Stimulated activated CD4-positive, alpha-beta T cell treated with anti-CD3 and anti-CD28 coated beads, Interleukin-12 subunit alpha, Interleukin-12 subunit beta, amount 100 ng/mL, for 4 hours (primary cell): ENCODE measurements around the gene FOXO3.
"Not testable (repeated sequence)": the region's sequence is repeated elsewhere in the genome, so short reads cannot be mapped to it uniquely, and the experiment has no call there.

Experiments
- DNase-seq: peaks from one replicate; pipeline ENCODE4 v3.0.0-alpha.2; 2020

FOXO3 gene

DNA sequence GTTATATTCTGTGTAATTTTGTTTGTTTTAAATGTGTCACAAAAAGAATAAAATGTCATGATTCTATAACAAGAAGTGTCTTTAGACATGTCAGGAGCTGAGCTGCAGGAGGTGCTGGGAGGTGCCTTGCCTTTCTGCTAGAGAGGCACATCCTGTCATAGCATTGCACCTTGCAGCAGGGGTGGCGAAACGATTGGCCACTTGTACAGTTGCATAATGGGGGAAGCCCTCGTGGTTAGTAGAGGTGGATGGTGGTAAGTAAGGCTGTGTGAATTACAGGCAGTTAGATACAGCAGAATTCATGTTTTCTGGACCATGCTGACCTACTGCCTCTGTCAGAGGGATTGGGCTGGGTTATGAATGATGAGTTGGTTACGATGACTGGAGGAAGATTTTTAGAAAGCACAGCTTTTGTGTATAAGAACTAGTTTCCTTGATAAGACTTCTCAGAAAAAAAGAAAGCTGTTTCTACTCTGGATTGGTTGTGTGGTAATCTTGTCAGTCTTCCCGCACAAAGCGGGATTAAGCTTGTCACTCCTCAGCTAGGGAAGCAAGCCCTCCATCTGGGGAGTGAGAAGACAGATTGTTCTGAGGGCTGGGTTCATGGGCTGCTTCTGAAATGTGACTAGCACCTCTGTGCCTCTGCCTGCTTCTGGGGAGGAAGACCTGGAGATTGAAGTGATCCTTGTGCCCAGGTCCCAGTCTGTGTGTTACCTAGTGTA, 74.9 kb downstream of the FOXO3 start:
- DNase-seq = no peak

GRCh38 chr6:108637963-108638362, 77.2 kb downstream of the FOXO3 start:
- no peak for DNase-seq

DNA sequence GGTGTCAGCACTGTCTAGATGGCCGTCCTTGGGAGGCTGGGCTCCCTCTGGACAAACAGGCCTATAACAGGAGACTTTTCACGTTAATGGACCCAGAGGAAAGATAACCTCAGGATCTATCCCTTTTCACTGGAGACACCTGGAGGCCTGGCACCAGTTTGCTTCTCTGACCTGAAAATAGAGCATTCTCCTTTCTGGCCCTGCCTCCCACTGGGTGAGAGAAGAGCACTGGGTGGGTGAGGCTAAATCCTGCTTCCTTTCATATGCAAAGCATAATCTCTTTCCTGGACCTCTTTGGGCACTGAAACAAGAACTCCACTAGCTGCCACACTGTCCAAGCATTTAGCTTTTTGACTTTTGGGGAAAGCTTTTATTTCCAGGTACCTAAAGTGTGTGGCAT, 78.3 kb downstream of the FOXO3 start:
- no peak for DNase-seq

- DNase-seq = no peak
Observed at GRCh38 chr6:108640104-108640503, 79.4 kb downstream of the FOXO3 start.

GRCh38 chr6:108643184-108643583, 82.5 kb downstream of the FOXO3 start:
- no peak for DNase-seq

DNA sequence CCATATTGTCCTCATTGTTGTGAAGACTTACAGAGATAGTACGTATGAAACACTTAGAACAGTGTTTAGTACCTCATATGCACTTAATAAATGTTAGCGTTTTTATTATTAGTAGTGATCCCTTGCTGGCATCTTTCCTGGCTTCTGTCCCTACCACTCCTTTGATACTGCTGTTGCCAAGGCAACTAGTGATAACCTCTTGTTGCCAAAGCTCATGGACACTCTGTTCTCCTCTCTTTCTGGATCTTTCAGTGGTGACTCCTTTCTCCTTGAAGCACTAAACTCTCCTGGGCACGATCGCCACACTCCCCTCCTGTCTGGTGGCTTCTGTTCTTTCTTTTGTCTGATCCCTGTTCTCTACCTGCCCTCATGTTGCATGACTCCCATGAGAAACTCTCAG, 83.5 kb downstream of the FOXO3 start:
- DNase-seq = no peak

DNA sequence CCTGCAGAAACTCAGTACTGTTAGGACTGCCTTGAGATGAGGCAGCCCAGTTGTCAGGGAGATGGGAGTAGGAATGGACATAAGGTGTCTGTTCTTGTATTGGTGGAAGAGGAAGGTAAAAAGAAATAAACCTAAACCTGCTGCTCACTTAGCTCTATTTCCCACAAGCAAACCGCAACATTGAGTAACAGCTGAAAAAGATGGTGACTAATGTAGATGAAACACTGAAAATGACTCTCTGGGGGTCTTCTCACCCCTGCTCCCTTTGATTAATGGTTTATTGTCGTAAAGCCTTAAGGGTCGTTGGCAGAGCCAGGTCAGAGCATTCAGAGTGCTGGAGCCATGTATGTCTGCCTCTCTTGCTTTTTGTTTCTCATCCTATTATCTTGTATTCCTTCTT, 87.5 kb downstream of the FOXO3 start:
- DNase-seq = no peak

- no peak for DNase-seq
Observed at GRCh38 chr6:108650325-108650724, 89.6 kb downstream of the FOXO3 start.

DNA sequence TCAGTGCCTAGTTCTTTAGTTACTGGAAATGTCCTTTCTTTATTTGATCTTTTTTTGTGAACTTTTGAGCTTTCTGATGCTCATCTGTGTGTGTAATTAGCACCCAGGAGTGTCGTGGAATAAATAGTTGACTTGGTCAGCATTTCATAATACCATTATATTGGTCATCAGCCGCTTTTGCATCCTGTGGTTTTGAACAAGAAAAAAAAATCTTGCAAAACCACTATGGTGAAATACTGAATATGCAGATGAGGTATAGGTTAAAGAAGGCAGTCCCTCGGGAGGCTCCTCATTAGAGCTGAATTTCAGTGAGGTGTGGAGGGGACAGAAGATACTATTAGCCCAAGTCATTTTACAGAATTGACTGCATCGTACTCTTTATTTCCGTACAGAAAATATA, 90.1 kb downstream of the FOXO3 start:
- no peak for DNase-seq

DNA sequence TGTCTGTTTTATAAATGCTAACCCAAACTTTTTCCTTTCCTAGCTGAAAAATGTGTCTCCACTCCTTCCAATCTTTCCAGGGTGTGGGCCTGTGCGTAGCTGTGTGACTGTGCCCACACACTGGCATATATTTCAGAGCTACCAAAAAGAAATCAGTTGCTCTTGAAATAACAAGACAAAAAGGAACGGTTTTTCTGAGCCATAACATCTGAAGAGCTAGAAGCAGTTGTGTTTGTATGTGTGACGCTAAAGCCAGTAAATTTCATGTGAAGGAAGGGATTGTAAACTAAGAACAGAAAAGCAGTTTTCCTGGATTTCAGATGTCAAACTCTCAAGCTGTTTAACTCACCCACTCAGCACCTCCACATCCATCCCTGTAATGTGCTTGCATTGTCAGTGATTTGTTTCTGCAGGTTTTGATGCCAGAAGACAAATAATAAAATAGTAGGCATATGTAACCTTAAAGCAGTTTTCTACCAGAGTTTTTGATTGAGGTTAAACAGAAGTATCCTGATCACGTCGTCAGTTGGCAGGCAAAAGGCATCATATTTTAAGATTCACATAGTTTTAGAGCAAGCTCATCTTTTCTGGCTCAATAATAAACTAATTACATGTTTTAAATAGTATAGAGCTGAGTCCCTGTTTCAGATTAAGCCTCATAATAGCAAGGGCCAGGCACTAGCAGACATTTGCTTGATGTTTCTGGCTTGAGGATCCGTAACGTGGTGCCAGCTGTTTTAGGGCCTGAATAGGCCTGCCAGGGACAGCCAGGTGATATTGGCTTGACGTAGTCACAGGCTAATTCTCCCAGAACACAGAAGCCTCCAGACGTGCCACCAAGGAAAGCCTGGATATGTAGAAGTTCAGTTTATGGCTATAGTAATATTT, 90.9 kb downstream of the FOXO3 start:
- no peak for DNase-seq

DNA sequence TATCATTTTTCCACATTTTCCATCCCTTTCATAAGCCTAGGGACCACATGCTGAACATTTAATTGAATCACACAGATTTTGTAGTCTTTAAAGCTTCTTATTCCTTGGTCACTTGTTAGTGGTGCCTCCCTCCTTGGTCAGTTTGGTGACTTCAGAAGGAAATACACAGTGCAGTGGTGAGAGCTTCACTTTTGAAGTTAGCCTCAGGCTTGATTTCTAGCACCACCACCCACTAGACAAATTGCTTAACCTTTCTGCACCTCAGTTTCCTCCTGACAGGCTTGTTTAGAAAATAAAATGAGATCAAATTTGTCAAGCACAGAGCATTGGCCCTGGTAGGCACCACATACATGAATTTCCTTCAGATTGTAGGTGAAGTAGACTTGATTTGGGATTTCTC, 91.7 kb downstream of the FOXO3 start:
- no peak for DNase-seq

DNA sequence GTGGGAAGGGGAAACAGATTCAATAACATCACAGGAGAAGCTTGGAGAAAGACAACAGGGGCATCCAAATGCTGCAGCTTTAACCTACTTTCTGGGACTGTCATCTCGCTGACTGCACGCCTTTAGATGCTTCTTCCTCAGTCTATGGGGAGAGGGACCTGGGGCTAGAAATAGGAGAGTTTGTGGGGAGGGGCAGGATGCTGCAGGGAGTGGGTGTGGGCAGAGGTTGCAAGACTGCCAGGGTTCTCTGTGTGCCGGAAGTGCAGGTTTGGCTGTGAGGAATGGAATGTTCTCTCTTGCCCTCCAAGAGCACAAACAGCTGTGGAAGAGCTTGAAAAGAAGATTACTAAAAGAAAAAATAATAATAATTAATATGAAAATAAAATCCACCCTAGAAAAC, 93.2 kb downstream of the FOXO3 start:
- DNase-seq = no peak

DNA sequence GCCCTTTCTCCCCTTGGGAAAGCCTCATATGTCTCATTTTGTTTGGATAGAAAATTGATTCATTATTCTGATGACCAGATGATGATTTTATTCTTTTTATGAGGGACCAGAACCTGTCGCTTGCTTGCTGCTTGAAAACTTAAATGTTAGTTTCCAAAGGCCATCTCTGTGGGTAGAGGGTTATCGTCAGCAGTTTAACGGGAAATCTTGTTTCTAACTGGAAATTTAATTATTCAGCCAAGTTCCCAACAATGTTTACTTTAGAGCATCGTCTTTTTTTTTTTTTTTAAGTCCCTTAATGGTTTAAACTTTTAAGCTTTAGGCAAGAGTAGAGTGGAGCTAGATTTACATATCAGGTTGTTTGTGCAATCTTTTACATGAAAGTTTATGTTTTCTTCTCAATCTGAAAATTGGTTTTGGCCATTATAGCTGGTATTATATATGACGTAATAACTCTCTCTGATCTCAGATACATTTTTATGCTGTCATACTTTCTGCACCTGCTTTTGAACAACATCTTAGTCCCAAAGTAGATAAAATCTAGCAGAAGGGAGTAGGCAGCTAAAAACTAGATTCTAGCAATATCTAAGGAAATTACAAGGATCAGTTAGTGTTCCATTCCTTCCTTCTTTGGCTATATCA, 93.9 kb downstream of the FOXO3 start:
- no peak for DNase-seq

DNA sequence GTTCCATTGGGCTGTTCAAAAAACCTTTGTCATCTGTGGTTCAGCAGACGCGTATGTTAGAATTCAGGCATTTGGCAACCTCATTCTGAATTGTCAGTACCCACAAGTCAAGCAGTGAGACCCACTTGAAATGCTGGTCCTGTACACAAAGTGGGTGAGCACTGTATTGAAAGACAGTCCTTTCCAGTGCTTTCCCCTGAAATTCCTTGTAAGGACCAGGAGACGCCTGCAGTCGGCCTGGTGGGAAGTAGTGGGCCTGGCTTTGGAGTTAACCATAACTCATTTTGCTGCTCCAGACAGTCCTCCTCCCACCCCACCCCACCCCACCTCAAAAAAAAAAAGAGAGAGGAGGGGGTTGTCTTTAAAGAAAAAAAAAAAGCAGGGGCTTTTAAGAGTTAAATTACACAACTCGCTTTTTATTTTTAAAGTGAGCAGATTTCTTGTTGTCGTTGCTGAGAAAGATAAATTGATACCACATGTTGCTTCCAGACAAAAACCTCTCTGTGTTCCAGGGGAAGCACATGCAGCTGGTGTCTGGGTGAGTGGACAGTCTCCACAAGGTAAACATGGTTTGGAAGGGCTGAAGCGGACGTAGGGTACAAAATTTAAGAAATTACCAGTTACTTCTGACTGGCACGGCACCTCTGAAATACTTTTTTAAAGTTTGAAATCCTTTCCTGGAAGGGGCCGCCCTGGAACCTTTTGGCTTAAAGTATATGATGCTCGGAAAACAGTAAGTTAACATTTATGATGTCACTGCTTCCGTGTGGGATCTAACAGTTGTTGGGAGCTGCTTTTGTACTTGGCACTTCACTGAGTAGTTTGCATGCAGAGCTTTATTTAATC, 95.3 kb downstream of the FOXO3 start:
- no peak for DNase-seq

DNA sequence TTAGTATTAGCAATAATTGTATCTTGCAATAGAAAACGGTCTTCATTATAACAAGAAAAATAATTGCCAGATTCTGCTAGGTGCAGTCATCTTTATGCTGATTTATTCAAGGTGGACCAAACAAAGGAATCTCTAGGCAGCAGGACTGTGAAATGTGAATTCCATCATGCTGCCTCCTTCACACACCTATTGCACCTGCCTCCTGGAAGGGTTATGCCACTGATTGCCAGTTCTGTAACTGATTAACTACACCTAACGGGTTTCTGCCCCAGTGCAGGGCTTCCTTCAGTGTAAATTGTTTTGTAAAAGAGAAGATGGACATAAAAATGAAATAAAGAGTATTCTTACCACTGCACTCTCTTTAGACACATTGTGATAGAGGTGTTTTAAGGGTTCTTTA, 96.1 kb downstream of the FOXO3 start:
- DNase-seq = no peak

- DNase-seq = no peak
Observed at GRCh38 chr6:108658174-108658573, 97.5 kb downstream of the FOXO3 start.

DNA sequence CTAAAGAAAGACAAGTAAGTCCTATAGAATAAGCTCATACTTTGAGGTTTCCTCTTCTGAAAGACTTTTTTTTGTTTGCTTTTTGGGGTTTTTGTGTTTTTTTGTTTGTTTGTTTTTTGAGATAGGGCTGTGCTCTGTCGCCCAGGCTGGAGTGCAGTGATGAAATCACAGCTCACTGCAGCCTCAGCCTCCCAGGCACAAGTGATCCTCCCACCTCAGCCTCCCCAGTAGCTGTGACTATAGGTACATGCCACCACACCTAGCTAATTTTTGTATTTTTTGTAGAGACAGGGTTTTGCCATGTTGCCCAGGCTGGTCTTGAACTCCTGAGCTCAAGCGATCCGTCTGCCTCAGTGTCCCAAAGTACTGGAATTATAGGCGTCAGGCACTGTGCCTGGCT, 98.1 kb downstream of the FOXO3 start:
- not testable (repeated sequence) for DNase-seq

DNA sequence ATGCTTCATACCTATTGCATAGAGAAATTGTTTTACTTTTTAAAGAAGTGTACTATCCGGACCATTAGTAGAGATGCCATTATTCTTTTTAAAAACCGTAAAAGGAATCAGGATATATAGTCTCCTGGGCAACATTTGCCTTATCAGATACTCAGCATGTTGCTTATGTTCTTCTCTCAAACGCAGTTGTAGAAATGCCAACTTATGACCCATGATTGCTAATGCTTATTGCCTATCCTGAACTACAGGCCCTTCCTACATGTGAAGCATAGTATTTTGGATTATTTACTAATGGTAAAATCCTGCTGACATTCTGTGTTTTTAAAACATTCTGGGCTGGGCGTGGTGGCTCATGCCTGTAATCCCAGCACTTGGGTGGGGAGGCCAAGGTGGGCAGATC, 99.5 kb downstream of the FOXO3 start:
- no peak for DNase-seq

GRCh38 chr6:108661430-108661829, 100.7 kb downstream of the FOXO3 start:
- DNase-seq = no peak

DNA sequence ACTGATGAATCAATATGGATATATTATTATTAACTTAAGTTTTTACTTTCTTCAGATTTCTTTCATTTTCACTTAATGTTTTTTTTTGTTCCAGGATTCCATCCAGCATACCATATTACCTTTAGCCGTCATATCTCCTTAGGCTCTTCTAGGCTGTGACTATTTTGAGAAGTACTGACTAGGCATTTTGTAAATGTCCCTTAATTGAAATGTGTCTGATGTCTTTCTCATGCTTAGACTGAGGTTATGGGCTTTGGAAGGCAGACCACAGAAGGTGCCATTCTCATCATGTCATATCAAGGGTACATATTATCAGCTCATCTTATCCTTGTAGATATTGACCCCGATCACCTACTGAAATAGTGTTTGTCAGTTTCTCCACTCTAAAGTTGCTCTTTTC, 101.3 kb downstream of the FOXO3 start:
- DNase-seq = no peak

- DNase-seq = no peak
Observed at GRCh38 chr6:108662702-108663101, 102.0 kb downstream of the FOXO3 start.

DNA sequence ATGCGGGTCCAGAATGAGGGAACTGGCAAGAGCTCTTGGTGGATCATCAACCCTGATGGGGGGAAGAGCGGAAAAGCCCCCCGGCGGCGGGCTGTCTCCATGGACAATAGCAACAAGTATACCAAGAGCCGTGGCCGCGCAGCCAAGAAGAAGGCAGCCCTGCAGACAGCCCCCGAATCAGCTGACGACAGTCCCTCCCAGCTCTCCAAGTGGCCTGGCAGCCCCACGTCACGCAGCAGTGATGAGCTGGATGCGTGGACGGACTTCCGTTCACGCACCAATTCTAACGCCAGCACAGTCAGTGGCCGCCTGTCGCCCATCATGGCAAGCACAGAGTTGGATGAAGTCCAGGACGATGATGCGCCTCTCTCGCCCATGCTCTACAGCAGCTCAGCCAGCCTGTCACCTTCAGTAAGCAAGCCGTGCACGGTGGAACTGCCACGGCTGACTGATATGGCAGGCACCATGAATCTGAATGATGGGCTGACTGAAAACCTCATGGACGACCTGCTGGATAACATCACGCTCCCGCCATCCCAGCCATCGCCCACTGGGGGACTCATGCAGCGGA, 102.9 kb downstream of the FOXO3 start:
- DNase-seq = not testable (repeated sequence)
